ENCODE measurements around the gene KRT23. TPM values are rescaled to one million over a fixed set of nuclear protein-coding genes. Genes with fewer than 3 reads are reported as not detected.
"Not testable (repeated sequence)": the region's sequence is repeated elsewhere in the genome, so short reads cannot be mapped to it uniquely, and the experiment has no call there.

KRT23 gene
- total RNA-seq, 2 donors from 2014 or later: 0.27 to 1.2 TPM

- no peaks in the 10 kb centered on the region for H3K9me3 ChIP-seq
Observed at GRCh38 chr17:40922239-40922638, 15.2 kb downstream of the KRT23 start.

GRCh38 chr17:40921026-40921425 lies 16.4 kb downstream of the KRT23 start:
- Histone ChIP-seq H3K9ac (ENCODE audit: low read depth in 2 of 2, low read length in 2 of 2) (no peak overlapping the region), H3K9me3 (no peaks in the 10 kb centered on the region), H3K27me3 (no peaks in the 10 kb centered on the region), H3K36me3 (no peaks in the 10 kb centered on the region), H3K27ac (no peak overlapping the region), H3K4me3 (no peak overlapping the region), H3K4me1 (no peaks in the 10 kb centered on the region)
- intact Hi-C loops (cut with DNase I): no loop called here
- no peak for TF ChIP-seq CTCF (IDR thresholded peaks at IDR 0.05)
- DNase-seq: no peak

More at GRCh38 chr17:40922239-40922638, 15.2 kb downstream of the KRT23 start:
- H3K27me3 ChIP-seq: no peaks in the 10 kb centered on the region
- no peak for TF ChIP-seq CTCF (IDR thresholded peaks at IDR 0.05)
- H3K4me1 ChIP-seq: no peaks in the 10 kb centered on the region
- no peak overlapping the region for H3K9ac ChIP-seq (ENCODE audit: low read depth in 2 of 2, low read length in 2 of 2)
- no peak overlapping the region for H3K27ac ChIP-seq
- H3K4me3 ChIP-seq: no peak overlapping the region
- DNase-seq: no peak
- H3K36me3 ChIP-seq: no peaks in the 10 kb centered on the region
- intact Hi-C loops (cut with DNase I): no loop called here

GRCh38 chr17:40917116-40917515 lies 20.3 kb downstream of the KRT23 start:
- H3K36me3 ChIP-seq; H3K4me3 ChIP-seq; H3K4me1 ChIP-seq; H3K27me3 ChIP-seq; H3K27ac ChIP-seq; H3K9me3 ChIP-seq; DNase-seq; intact Hi-C loops (cut with DNase I); H3K9ac ChIP-seq (ENCODE audit: low read depth in 2 of 2, low read length in 2 of 2): not testable (repeated sequence)

GRCh38 chr17:40916366-40916765 lies 21.1 kb downstream of the KRT23 start:
- H3K27me3 ChIP-seq: no peaks in the 10 kb centered on the region
- H3K9ac ChIP-seq (ENCODE audit: low read depth in 2 of 2, low read length in 2 of 2): no peak overlapping the region
- no peaks in the 10 kb centered on the region for H3K36me3 ChIP-seq
- no peak overlapping the region for H3K27ac ChIP-seq
- H3K9me3 ChIP-seq: no peaks in the 10 kb centered on the region
- no peak for TF ChIP-seq CTCF (IDR thresholded peaks at IDR 0.05)
- H3K4me1 ChIP-seq: no peaks in the 10 kb centered on the region
- intact Hi-C loops (cut with DNase I): no loop called here
- no peak overlapping the region for H3K4me3 ChIP-seq
- no peak for DNase-seq

GRCh38 chr17:40915721-40916256 lies 21.7 kb downstream of the KRT23 start:
- intact Hi-C loops (cut with DNase I): no loop called here
- no peak overlapping the region for H3K4me3 ChIP-seq
- no peaks in the 10 kb centered on the region for H3K4me1 ChIP-seq
- H3K36me3 ChIP-seq: no peaks in the 10 kb centered on the region
- no peak overlapping the region for H3K27ac ChIP-seq
- no peak overlapping the region for H3K9ac ChIP-seq (ENCODE audit: low read depth in 2 of 2, low read length in 2 of 2)
- TF ChIP-seq CTCF (IDR thresholded peaks at IDR 0.05): no peak
- no peak for DNase-seq
- no peaks in the 10 kb centered on the region for H3K9me3 ChIP-seq
- no peaks in the 10 kb centered on the region for H3K27me3 ChIP-seq

GRCh38 chr17:40915199-40915661 lies 22.2 kb downstream of the KRT23 start:
- H3K36me3 ChIP-seq: no peaks in the 10 kb centered on the region
- no peak overlapping the region for H3K4me3 ChIP-seq
- no peak for TF ChIP-seq CTCF (IDR thresholded peaks at IDR 0.05)
- no peaks in the 10 kb centered on the region for H3K27me3 ChIP-seq
- intact Hi-C loops (cut with DNase I): no loop called here
- H3K27ac ChIP-seq: no peak overlapping the region
- no peak overlapping the region for H3K9ac ChIP-seq (ENCODE audit: low read depth in 2 of 2, low read length in 2 of 2)
- H3K4me1 ChIP-seq: no peaks in the 10 kb centered on the region
- DNase-seq: no peak
- no peaks in the 10 kb centered on the region for H3K9me3 ChIP-seq

All from colonic mucosa (tissue), 4 donors.